ENCODE results near the gene SCN2B. TPM values are rescaled to one million over a fixed set of nuclear protein-coding genes. Genes with fewer than 3 reads are reported as not detected.

Gene SCN2B
- total RNA-seq, 1 donor, result not detected

DNA sequence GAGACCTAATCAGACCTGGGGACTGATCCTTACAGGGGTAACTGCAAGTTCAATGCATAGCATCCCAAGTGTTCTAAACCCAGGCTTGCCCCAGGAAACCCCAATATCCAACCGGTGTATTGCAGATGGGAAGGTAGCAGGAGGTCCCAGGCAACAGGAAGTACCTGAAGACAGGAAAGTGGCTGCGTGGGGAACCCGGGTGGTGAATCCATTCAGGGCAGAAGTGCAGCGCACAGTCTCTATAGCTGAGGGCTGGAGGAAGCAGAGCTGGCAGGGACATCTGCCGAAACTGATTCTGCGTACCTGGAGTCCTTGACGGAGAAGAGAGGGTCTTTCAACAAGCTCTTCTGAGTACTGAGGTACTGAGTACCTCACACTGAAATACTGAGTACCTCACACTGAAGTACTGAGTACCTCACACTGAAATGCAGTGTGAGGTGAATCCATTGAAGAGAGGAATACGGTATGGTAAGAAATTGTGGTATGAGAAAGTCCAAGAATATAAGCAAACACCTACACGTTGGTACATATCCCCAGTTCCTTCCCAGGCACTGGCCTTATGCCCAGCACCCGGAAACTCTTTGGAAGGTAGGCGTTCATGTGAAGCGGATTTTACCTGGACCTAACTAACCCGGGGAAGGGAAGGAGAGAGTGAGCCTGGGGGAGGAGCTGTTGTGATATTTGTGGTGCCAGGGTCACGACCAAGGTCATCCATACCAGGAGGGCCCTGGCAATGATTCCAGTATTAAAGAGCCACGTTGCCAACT lies 43.9 kb downstream of the SCN2B start:
- DNase-seq (ENCODE audit: low read depth), result no peak
- no peak overlapping the region for H3K4me3 ChIP-seq (ENCODE audit: low read depth, low read length)
- no peak for TF ChIP-seq CTCF (IDR thresholded peaks at IDR 0.05; ENCODE audit: insufficient read depth, low read depth, low read length)

DNA sequence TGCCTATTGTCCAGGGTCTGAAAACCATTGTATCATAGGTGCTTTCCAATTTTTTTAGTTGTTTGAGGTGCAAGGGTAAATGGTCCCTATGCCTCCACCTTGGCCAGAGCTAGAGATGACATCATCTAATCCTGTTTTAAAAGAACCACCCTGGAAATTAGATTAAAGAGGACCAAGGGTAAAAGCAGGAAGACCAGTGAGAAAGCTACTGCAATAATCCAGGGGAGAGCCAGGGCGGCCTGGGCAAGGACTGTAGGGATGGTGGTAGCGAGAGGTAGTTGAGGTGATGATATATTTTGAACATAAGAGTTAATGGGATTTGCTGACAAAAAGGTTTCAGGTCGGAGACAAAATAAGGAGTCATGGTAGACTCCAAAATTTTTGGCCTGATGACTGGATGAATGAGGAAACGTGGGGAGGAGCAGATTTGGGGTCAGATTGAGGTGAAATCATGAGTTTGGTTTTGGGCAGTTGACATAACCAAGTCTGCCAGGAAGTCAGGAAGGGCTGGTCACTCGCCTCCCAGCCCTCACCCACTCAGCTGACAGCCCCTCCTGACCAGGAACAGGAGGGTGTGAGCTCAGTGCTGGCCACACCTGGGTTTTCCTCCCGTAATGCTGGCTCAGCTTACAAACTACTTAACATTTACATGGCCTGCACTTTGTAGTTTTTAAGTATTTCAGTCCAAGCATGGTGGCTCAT lies 46.8 kb downstream of the SCN2B start:
- no peak overlapping the region for H3K4me3 ChIP-seq (ENCODE audit: low read depth, low read length)
- DNase-seq (ENCODE audit: low read depth), result no peak
- no peak for TF ChIP-seq CTCF (IDR thresholded peaks at IDR 0.05; ENCODE audit: insufficient read depth, low read depth, low read length)

- no peak for DNase-seq (ENCODE audit: low read depth)
- H3K4me3 ChIP-seq (ENCODE audit: low read depth, low read length), result no peak overlapping the region
- TF ChIP-seq CTCF (IDR thresholded peaks at IDR 0.05; ENCODE audit: insufficient read depth, low read depth, low read length), result no peak
These were observed 47.5 kb downstream of the SCN2B start for GRCh38 chr11:118128721-118129470.

- no peak for DNase-seq (ENCODE audit: low read depth)
- TF ChIP-seq CTCF (IDR thresholded peaks at IDR 0.05; ENCODE audit: insufficient read depth, low read depth, low read length), result no peak
- H3K4me3 ChIP-seq (ENCODE audit: low read depth, low read length), result no peak overlapping the region
These were observed 48.1 kb downstream of the SCN2B start for GRCh38 chr11:118128310-118128709.

DNA sequence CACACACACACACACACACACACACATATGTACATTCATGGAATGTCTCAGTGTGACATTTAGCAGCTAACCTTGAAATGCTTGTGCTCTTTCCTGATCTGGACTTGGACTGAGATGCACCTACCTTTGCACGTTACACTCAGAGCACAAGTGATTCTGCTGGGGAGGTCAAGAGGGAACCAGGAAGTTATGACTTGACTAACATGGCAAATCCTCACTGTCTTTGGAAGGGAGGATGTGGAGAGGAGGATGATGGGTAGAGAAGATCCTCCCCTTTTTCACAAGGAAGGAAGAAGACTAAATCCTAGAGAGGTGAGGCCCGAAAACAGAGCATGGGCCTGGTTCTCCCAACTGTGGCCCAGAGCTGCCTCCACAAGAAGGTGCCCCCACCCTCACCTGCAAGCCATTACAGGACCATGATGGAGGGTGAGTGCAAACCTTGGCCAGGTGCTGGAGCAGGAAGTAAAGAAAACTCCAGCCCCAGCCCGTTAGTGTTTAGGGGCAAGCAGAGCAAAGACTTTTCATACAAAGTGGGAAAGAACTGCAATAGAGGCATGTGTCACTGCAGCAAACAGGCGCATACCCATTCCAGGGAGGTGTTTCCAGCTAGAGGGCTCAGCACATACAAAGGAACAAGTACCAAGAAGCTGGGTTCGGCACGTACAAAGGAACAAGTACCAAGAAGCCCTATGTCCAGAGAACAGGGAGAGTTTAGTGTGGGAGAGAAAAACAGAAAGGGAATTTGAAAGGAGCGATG lies 50.2 kb downstream of the SCN2B start:
- H3K4me3 ChIP-seq (ENCODE audit: low read depth, low read length), result no peak overlapping the region
- no peak for TF ChIP-seq CTCF (IDR thresholded peaks at IDR 0.05; ENCODE audit: insufficient read depth, low read depth, low read length)
- DNase-seq (ENCODE audit: low read depth), result no peak

DNA sequence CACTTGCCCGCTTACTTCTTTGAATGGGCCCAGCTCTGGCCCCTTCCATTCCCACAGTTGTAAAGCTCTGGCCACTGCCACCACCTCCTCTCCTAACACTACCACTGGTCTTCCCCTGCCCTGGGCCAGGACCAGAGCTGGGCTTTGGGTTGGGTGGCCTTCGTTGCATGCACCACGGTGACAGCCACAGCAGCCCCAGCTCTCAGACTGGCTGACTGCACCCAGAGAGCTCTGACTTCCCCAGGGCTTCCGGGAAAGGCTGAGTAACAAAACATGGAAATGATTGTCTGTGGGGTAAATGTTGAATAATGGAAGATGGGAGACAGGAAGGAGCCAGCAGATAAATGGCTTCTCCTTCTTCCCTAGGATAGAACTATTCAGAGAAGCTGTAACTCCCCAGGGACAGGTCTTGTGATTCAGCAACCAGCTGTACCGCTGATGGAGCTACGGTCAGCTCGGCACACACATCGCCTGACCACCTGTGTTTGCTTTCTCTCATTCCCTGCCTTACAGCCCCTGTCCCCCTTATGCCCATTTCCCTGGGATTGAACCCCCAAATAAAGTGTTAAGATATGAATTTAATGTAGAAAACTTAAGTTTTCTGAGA lies 51.4 kb downstream of the SCN2B start:
- no peak for DNase-seq (ENCODE audit: low read depth)
- TF ChIP-seq CTCF (IDR thresholded peaks at IDR 0.05; ENCODE audit: insufficient read depth, low read depth, low read length), result no peak
- H3K4me3 ChIP-seq (ENCODE audit: low read depth, low read length), result no peak overlapping the region
